K562 (cell line): ENCODE results near the gene DYDC1. TPM values are rescaled to one million over a fixed set of nuclear protein-coding genes. Genes with fewer than 3 reads are reported as not detected.

Experiments
- ATAC-seq: fragments of 200-7000 bp; cut with Tn5 transposase; 3 replicates; pipeline ENCODE4 v1.9.1; 2020; ENCODE audit warnings: moderate library complexity
- BruUV-seq: library from RNA; stranded (reverse); fragments of 400-500 nt; replicated peaks from 2 replicates; lab custom pipeline; 2021; lab: Mats Ljungman, UMichigan
- CTCF ChIA-PET: fragments of 300-600 bp; formaldehyde crosslinking; extraction: SDS; loops from one replicate; lab custom pipeline; 2021; ENCODE audit warnings: low intra/inter-chr PET ratio; lab: Yijun Ruan, JAX
- POLR2A ChIA-PET: fragments of 300-600, 350-650 bp; sonication (Branson Sonifier 250); formaldehyde crosslinking; extraction: SDS; loops from one replicate; lab custom pipeline; 2021; ENCODE audit warnings: antibody characterized with exemption, inconsistent platforms; lab: Yijun Ruan, JAX
- DNase-seq, 4 experiments: peaks; one replicate each; pipeline versions ENCODE4 v3.0.0 to v3.0.0-alpha.2; 2011 to 2018; ENCODE audit warnings: low spot score in 3 of 4, mixed read lengths in 3 of 4; ENCODE audit errors: extremely low read depth in 1 of 4
- FAIRE-seq: peaks from 2 replicates; lab custom pipeline; 2011; peaks lifted over from hg19 to GRCh38; lab: Jason Lieb, UNC
- H2AFZ ChIP-seq: 2 replicates; pipeline ENCODE4 v1.6.0; 2011; ENCODE audit warnings: low read depth, low read length, control low read depth, inconsistent platforms
- H3K27ac ChIP-seq: fragments of 200-600 bp; 3 replicates; pipeline ENCODE4 v1.8.0; 2011; ENCODE audit warnings: low read depth, mild to moderate bottlenecking, control low read depth, inconsistent platforms, low read length, moderate library complexity, mixed read lengths; ENCODE audit errors: extremely low read depth
- H3K27me3 ChIP-seq, 2 experiments: fragments of 300-600 bp in 1 of 2; 2 replicates in 1 of 2; 3 replicates in 1 of 2; pipeline versions ENCODE4 v1.6.0 to v1.8.0; 2011; ENCODE audit warnings: inconsistent platforms in 2 of 2, low read length in 2 of 2, mild to moderate bottlenecking in 1 of 2, mixed read lengths in 1 of 2, moderate library complexity in 1 of 2; ENCODE audit not compliant: control insufficient read depth in 2 of 2, insufficient read depth in 2 of 2
- H3K36me3 ChIP-seq: fragments of 300-600 bp; 3 replicates; pipeline ENCODE4 v1.8.0; 2011; ENCODE audit warnings: mild to moderate bottlenecking, low read length, inconsistent platforms; ENCODE audit not compliant: control insufficient read depth, insufficient read depth
- H3K4me1 ChIP-seq, 2 experiments: fragments of 200-600 bp in 1 of 2; replicated peaks in 1 of 2; 2 replicates in 1 of 2; 3 replicates in 1 of 2; pipeline versions ENCODE4 v1.5.1 to v1.8.0; 2011; ENCODE audit warnings: inconsistent platforms in 2 of 2, low read length in 2 of 2, mild to moderate bottlenecking in 1 of 2, mixed read lengths in 1 of 2, moderate library complexity in 1 of 2; ENCODE audit not compliant: control insufficient read depth in 2 of 2, insufficient read depth in 2 of 2
- H3K4me2 ChIP-seq: 2 replicates; pipeline ENCODE4 v1.6.1; 2011; ENCODE audit warnings: low read length, control low read depth, inconsistent platforms, mixed read lengths; ENCODE audit not compliant: insufficient read depth
- H3K4me3 ChIP-seq: fragments of 200-600 bp; sonication (generic), shearing (Covaris generic); 2 replicates; pipeline ENCODE4 v1.5.1; 2016; ENCODE audit warnings: control low read depth, inconsistent platforms
- H3K79me2 ChIP-seq: fragments of 200-600 bp; 3 replicates; pipeline ENCODE4 v1.8.0; 2011; ENCODE audit warnings: low read length, inconsistent platforms; ENCODE audit not compliant: control insufficient read depth, insufficient read depth
- H3K9ac ChIP-seq, 2 experiments: 2 replicates each; pipeline versions ENCODE4 v1.6.0 to v1.6.1; 2011; ENCODE audit warnings: low read depth in 2 of 2, low read length in 2 of 2, control low read depth in 1 of 2, inconsistent platforms in 1 of 2, mild to moderate bottlenecking in 1 of 2, mixed read lengths in 1 of 2; ENCODE audit not compliant: insufficient read depth in 1 of 2
- H3K9me1 ChIP-seq: one replicate; pipeline ENCODE4 v1.6.0; 2011; ENCODE audit warnings: inconsistent platforms, mild to moderate bottlenecking, low read length, moderate library complexity; ENCODE audit not compliant: control insufficient read depth, insufficient read depth
- H3K9me3 ChIP-seq: replicated peaks from 2 replicates; pipeline ENCODE4 v1.5.1; 2011; ENCODE audit warnings: low read depth, low read length, inconsistent platforms; ENCODE audit not compliant: control insufficient read depth, insufficient read depth
- H4K20me1 ChIP-seq: replicated peaks from 2 replicates; pipeline ENCODE4 v1.6.1; 2011; ENCODE audit warnings: low read length, inconsistent platforms, mixed read lengths; ENCODE audit not compliant: control insufficient read depth, insufficient read depth
- BCL6 ChIP-seq: fragments of 250-450 bp; sonication (Bioruptor Pico); IDR thresholded peaks from 2 replicates; pipeline ENCODE4 v1.4.0; 2020
- DACH1 ChIP-seq: fragments of 450-650 bp; IDR thresholded peaks from 2 replicates; pipeline ENCODE4 v1.6.1; 2018; ENCODE audit not compliant: partially characterized antibody
- HDAC3 ChIP-seq: fragments of 450-650 bp; IDR thresholded peaks from 2 replicates; pipeline ENCODE4 v1.6.1; 2018; ENCODE audit warnings: borderline replicate concordance, mild to moderate bottlenecking, moderate library complexity; ENCODE audit not compliant: partially characterized antibody
- RFX5 ChIP-seq: IDR thresholded peaks from 2 replicates; pipeline ENCODE4 v1.6.1; 2011; ENCODE audit warnings: low read depth, mild to moderate bottlenecking, improper control_type of control experiment, low read length
- SAFB2 ChIP-seq: fragments of 200-400 bp; formaldehyde crosslinking; IDR thresholded peaks from 2 replicates; pipeline ENCODE4 v1.6.1; 2018; ENCODE audit warnings: borderline replicate concordance, low read length, low read depth, moderate library complexity; ENCODE audit not compliant: severe bottlenecking
- TEAD2 ChIP-seq: fragments of 450-650 bp; IDR thresholded peaks from 2 replicates; pipeline ENCODE4 v1.6.1; 2016; ENCODE audit warnings: missing genetic modification characterization, control low read depth, missing compliant biosample characterization
- XRCC3 ChIP-seq: fragments of 450-650 bp; IDR thresholded peaks from 2 replicates; pipeline ENCODE4 v1.6.1; 2017; ENCODE audit warnings: mild to moderate bottlenecking, moderate library complexity
- ZBTB7A ChIP-seq: IDR thresholded peaks from 2 replicates; pipeline ENCODE4 v1.6.1; 2011; ENCODE audit warnings: low read depth, mild to moderate bottlenecking, low read length, moderate library complexity, borderline replicate concordance; ENCODE audit not compliant: control insufficient read depth
- ZNF165 ChIP-seq: fragments of 250-450 bp; sonication (Bioruptor Pico); IDR thresholded peaks from 2 replicates; pipeline ENCODE4 v1.4.0; 2020; ENCODE audit warnings: borderline replicate concordance
- WGBS: fragments of 100-300 bp; shearing (Covaris generic); methylation state at CpG from one replicate; pipeline ENCODE4 v1.1.6; 2016; ENCODE audit warnings: low coverage, mixed read lengths; ENCODE audit not compliant: insufficient coverage; ENCODE audit errors: missing lambda C conversion rate; 5-methylcytosine and 5-hydroxymethylcytosine counted together
- in situ Hi-C: fragments of 300-500 bp; cut with MboI; formaldehyde crosslinking; loops from 4 replicates; pipeline ENCODE4 v1.15.0; 2018; ENCODE audit warnings: inconsistent platforms, mixed read lengths
- intact Hi-C: fragments of 100-400 bp; cut with micrococcal nuclease; formaldehyde crosslinking; loops from 2 replicates; pipeline ENCODE4 v1.14.2; 2022
- polyA plus RNA-seq, 8 experiments: library from polyadenylated mRNA; depleted of rRNA in 4 of 8; stranded (reverse) in 5 of 8; unstranded in 3 of 8; fragments of >200 nt; fragmentation: Nextera tagmentation in 2 of 8; fragmentation: Illumina TruSeq in 1 of 8; extraction: Ambion mirVana in 2 of 8; extraction: Trizol in 1 of 8; gene quantifications; 2 replicates each; pipeline versions ENCODE4 v1.2.1 to v1.2.3, GENCODE V29; 2011 to 2014; ENCODE audit warnings: inconsistent platforms in 1 of 8, missing spikeins in 1 of 8
- total RNA-seq, 7 experiments: library from RNA; depleted of rRNA in 6 of 7; stranded (reverse); fragments of >200 nt in 6 of 7; fragmentation: Illumina TruSeq in 2 of 7; extraction: Trizol in 2 of 7; gene quantifications; 2 replicates each; pipeline versions ENCODE4 v1.2.1 to v1.2.3, GENCODE V29; 2011 to 2021; ENCODE audit warnings: low replicate concordance in 1 of 7
- TF ChIP-seq, protein P1 (sequence below): fragments of 200-800 bp; sonication (Bioruptor generic); IDR thresholded peaks from 2 replicates; pipeline ENCODE4 v1.6.1; 2017; ENCODE audit warnings: missing genetic modification characterization, missing compliant biosample characterization
- TF ChIP-seq, protein P2 (sequence below), 2 experiments: fragments of 150-350 bp in 1 of 2; IDR thresholded peaks; 2 replicates each; pipeline ENCODE4 v1.6.1; 2012 to 2016; ENCODE audit warnings: low read depth in 2 of 2, low read length in 2 of 2, mild to moderate bottlenecking in 1 of 2, moderate library complexity in 1 of 2
- TF ChIP-seq, protein P3 (sequence below): fragments of 200-800 bp; sonication (Bioruptor generic); IDR thresholded peaks from 2 replicates; pipeline ENCODE4 v1.6.1; 2016; ENCODE audit warnings: missing genetic modification characterization, missing compliant biosample characterization

Gene DYDC1
- total and polyA plus RNA-seq, 9 of the 15 experiments (the other 6 are each of a cell fraction or from before 2014, with no cell fraction given), result not detected

DNA sequence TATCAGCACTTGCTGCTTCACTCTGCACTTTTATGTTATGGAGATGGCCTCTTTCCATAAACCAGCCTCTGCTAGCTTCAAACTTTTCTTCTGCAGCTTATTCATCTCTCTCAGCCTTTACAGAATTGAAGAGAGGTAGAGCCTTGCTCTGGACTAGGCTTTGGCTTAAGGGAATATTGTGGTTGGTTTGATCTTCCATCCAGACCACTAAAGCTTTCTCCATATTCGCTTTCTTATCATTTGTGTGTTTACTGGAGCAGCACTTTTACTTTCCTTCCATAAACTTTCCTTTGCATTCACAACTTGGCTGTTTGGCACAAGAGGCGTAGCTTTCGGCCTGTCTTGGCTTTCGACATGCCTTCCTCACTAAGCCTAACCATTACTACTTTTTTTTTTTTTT lies 23.6 kb upstream of the DYDC1 start:
- H3K9me1 ChIP-seq, result no peaks in the 10 kb centered on the region
- H3K4me1 ChIP-seq, result no peaks in the 10 kb centered on the region
- no peaks in the 10 kb centered on the region for H3K9me3 ChIP-seq
- H3K9ac ChIP-seq, result no peak overlapping the region
- H3K4me3 ChIP-seq, result no peak overlapping the region
- no peak overlapping the region for H3K4me2 ChIP-seq
- H3K79me2 ChIP-seq, result no peaks in the 10 kb centered on the region
- ChIA-PET CTCF (no interaction called here), POLR2A (no interaction called here)
- in situ Hi-C loops (loop anchor here (5.0 to 10.0 kb wide), 2 partner anchors 62 to 125 kb away; no protein-coding TSS in a partner anchor), intact Hi-C loops (loop anchor here (5.0 kb wide), 2 partner anchors 282 to 317 kb away; no protein-coding TSS in a partner anchor)
- H3K27me3 ChIP-seq, result peaks cover 4 to 19% of the 10 kb centered on the region in 2 experiments; a peak in 4 of 5 replicates
- H2AFZ ChIP-seq, result no peak overlapping the region
- FAIRE-seq (no peak), DNase-seq (no peak), ATAC-seq (no peak)
- no TSS peak for BruUV-seq
- WGBS, result 0% methylated on average over 4 of the region's 4 CpGs
- H3K27ac ChIP-seq, result no peak overlapping the region
- H4K20me1 ChIP-seq, result no peaks in the 10 kb centered on the region
- no peaks in the 10 kb centered on the region for H3K36me3 ChIP-seq
- TF ChIP-seq HDAC3, result no peak
- no peak for TF ChIP-seq ZBTB7A
- no peak for TF ChIP-seq RFX5
- no peak for TF ChIP-seq ZNF165
- TF ChIP-seq DACH1, result no peak
- TF ChIP-seq, protein P1, sequence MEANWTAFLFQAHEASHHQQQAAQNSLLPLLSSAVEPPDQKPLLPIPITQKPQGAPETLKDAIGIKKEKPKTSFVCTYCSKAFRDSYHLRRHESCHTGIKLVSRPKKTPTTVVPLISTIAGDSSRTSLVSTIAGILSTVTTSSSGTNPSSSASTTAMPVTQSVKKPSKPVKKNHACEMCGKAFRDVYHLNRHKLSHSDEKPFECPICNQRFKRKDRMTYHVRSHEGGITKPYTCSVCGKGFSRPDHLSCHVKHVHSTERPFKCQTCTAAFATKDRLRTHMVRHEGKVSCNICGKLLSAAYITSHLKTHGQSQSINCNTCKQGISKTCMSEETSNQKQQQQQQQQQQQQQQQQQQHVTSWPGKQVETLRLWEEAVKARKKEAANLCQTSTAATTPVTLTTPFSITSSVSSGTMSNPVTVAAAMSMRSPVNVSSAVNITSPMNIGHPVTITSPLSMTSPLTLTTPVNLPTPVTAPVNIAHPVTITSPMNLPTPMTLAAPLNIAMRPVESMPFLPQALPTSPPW (CRISPR knock-in tag), result no peak
- no peak for TF ChIP-seq BCL6
- TF ChIP-seq, protein P2, sequence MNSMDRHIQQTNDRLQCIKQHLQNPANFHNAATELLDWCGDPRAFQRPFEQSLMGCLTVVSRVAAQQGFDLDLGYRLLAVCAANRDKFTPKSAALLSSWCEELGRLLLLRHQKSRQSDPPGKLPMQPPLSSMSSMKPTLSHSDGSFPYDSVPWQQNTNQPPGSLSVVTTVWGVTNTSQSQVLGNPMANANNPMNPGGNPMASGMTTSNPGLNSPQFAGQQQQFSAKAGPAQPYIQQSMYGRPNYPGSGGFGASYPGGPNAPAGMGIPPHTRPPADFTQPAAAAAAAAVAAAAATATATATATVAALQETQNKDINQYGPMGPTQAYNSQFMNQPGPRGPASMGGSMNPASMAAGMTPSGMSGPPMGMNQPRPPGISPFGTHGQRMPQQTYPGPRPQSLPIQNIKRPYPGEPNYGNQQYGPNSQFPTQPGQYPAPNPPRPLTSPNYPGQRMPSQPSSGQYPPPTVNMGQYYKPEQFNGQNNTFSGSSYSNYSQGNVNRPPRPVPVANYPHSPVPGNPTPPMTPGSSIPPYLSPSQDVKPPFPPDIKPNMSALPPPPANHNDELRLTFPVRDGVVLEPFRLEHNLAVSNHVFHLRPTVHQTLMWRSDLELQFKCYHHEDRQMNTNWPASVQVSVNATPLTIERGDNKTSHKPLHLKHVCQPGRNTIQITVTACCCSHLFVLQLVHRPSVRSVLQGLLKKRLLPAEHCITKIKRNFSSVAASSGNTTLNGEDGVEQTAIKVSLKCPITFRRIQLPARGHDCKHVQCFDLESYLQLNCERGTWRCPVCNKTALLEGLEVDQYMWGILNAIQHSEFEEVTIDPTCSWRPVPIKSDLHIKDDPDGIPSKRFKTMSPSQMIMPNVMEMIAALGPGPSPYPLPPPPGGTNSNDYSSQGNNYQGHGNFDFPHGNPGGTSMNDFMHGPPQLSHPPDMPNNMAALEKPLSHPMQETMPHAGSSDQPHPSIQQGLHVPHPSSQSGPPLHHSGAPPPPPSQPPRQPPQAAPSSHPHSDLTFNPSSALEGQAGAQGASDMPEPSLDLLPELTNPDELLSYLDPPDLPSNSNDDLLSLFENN (IDR thresholded peaks at IDR 0.05; ENCODE audit: low read depth in 2 of 2, low read length in 2 of 2), result no peak
- TF ChIP-seq XRCC3, result no peak
- no peak for TF ChIP-seq TEAD2 (tag)
- TF ChIP-seq, protein P3, sequence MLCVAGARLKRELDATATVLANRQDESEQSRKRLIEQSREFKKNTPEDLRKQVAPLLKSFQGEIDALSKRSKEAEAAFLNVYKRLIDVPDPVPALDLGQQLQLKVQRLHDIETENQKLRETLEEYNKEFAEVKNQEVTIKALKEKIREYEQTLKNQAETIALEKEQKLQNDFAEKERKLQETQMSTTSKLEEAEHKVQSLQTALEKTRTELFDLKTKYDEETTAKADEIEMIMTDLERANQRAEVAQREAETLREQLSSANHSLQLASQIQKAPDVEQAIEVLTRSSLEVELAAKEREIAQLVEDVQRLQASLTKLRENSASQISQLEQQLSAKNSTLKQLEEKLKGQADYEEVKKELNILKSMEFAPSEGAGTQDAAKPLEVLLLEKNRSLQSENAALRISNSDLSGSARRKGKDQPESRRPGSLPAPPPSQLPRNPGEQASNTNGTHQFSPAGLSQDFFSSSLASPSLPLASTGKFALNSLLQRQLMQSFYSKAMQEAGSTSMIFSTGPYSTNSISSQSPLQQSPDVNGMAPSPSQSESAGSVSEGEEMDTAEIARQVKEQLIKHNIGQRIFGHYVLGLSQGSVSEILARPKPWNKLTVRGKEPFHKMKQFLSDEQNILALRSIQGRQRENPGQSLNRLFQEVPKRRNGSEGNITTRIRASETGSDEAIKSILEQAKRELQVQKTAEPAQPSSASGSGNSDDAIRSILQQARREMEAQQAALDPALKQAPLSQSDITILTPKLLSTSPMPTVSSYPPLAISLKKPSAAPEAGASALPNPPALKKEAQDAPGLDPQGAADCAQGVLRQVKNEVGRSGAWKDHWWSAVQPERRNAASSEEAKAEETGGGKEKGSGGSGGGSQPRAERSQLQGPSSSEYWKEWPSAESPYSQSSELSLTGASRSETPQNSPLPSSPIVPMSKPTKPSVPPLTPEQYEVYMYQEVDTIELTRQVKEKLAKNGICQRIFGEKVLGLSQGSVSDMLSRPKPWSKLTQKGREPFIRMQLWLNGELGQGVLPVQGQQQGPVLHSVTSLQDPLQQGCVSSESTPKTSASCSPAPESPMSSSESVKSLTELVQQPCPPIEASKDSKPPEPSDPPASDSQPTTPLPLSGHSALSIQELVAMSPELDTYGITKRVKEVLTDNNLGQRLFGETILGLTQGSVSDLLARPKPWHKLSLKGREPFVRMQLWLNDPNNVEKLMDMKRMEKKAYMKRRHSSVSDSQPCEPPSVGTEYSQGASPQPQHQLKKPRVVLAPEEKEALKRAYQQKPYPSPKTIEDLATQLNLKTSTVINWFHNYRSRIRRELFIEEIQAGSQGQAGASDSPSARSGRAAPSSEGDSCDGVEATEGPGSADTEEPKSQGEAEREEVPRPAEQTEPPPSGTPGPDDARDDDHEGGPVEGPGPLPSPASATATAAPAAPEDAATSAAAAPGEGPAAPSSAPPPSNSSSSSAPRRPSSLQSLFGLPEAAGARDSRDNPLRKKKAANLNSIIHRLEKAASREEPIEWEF (CRISPR knock-in tag), result no peak
- TF ChIP-seq SAFB2, result no peak
